ENCODE data around the gene MCM8. TPM values are rescaled to one million over a fixed set of nuclear protein-coding genes. Genes with fewer than 3 reads are reported as not detected.
A peak's percentile ranks its signal among the peaks of the same experiment; 100 is the strongest.

Gene MCM8
- total RNA-seq, 2 experiments from 2014 or later: 46.6 to 47.8 TPM

GRCh38 chr20:6014957-6015356 is 64.5 kb downstream of the MCM8 start:
- DNase-seq: no peak
- peaks cover 38% of the 10 kb centered on the region for H3K4me1 Mint-ChIP-seq (ENCODE audit: low read depth)
- no peaks in the 10 kb centered on the region for H3K9me3 Mint-ChIP-seq
- H3K36me3 Mint-ChIP-seq (ENCODE audit: low read depth): peaks cover 62% of the 10 kb centered on the region
- no peaks in the 10 kb centered on the region for H3K27me3 Mint-ChIP-seq
- no peak for ATAC-seq
- no peak overlapping the region for H3K27ac Mint-ChIP-seq
- TF ChIP-seq CTCF (IDR thresholded peaks at IDR 0.05): no peak
- ChIA-PET POLR2A (no interaction called here), CTCF (interaction anchor here (1.0 to 1.4 kb wide), 4 partner anchors 9 to 21 kb away, joined by 3 to 5 read pairs (median 3); no protein-coding TSS in a partner anchor)
- intact Hi-C loops (cut with micrococcal nuclease): no loop called here
- no peak overlapping the region for H3K4me3 Mint-ChIP-seq

- CTCF ChIA-PET: no interaction called here
- Mint-ChIP-seq H3K4me1 (ENCODE audit: low read depth) (peaks cover 39% of the 10 kb centered on the region), H3K36me3 (ENCODE audit: low read depth) (peaks cover 52% of the 10 kb centered on the region), H3K27me3 (no peaks in the 10 kb centered on the region), H3K4me3 (no peak overlapping the region), H3K27ac (no peak overlapping the region), H3K9me3 (no peaks in the 10 kb centered on the region)
- no peak for DNase-seq
- TF ChIP-seq CTCF (IDR thresholded peaks at IDR 0.05): no peak
- ATAC-seq: no peak
- intact Hi-C loops (cut with micrococcal nuclease): no loop called here
- POLR2A ChIA-PET: no interaction called here
Measured at GRCh38 chr20:6017467-6017866, 67.0 kb downstream of the MCM8 start.

- TF ChIP-seq CTCF (IDR thresholded peaks at IDR 0.05): no peak
- DNase-seq (no peak), ATAC-seq (no peak)
- Mint-ChIP-seq H3K9me3 (no peaks in the 10 kb centered on the region), H3K27me3 (no peaks in the 10 kb centered on the region), H3K36me3 (ENCODE audit: low read depth) (peaks cover 53% of the 10 kb centered on the region), H3K27ac (no peak overlapping the region), H3K4me3 (no peak overlapping the region), H3K4me1 (ENCODE audit: low read depth) (peaks cover 41% of the 10 kb centered on the region)
- intact Hi-C loops (cut with micrococcal nuclease): no loop called here
- CTCF ChIA-PET: no interaction called here
- POLR2A ChIA-PET: no interaction called here
Measured at GRCh38 chr20:6017880-6018279, 67.4 kb downstream of the MCM8 start.

- no peak for TF ChIP-seq CTCF (IDR thresholded peaks at IDR 0.05)
- Mint-ChIP-seq H3K9me3 (no peaks in the 10 kb centered on the region), H3K4me3 (no peak overlapping the region), H3K27me3 (no peaks in the 10 kb centered on the region), H3K36me3 (ENCODE audit: low read depth) (peaks cover 60% of the 10 kb centered on the region), H3K4me1 (ENCODE audit: low read depth) (peaks cover 38% of the 10 kb centered on the region), H3K27ac (no peak overlapping the region)
- ChIA-PET POLR2A (no interaction called here), CTCF (interaction anchor here (1.6 kb wide), 1 partner anchor 9 kb away, joined by 5 read pairs; no protein-coding TSS in a partner anchor)
- intact Hi-C loops (cut with micrococcal nuclease): no loop called here
- DNase-seq: no peak
- no peak for ATAC-seq
Measured at GRCh38 chr20:6024768-6025167, 74.3 kb downstream of the MCM8 start.

- no peak for TF ChIP-seq CTCF (IDR thresholded peaks at IDR 0.05)
- H3K4me3 Mint-ChIP-seq: no peak overlapping the region
- no peaks in the 10 kb centered on the region for H3K27me3 Mint-ChIP-seq
- H3K27ac Mint-ChIP-seq: peak overlapping the region; percentile 17
- no peaks in the 10 kb centered on the region for H3K9me3 Mint-ChIP-seq
- POLR2A ChIA-PET: interaction anchor here (0.6 kb wide), 1 partner anchor 908 kb away, joined by 3 read pairs; no protein-coding TSS in a partner anchor
- peaks cover 40% of the 10 kb centered on the region for H3K4me1 Mint-ChIP-seq (ENCODE audit: low read depth)
- intact Hi-C loops (cut with micrococcal nuclease): no loop called here
- H3K36me3 Mint-ChIP-seq (ENCODE audit: low read depth): peaks cover 54% of the 10 kb centered on the region
- ATAC-seq (peak; percentile 53), DNase-seq (peak; percentile 37)
- CTCF ChIA-PET: no interaction called here
Measured at GRCh38 chr20:6026051-6026450, 75.6 kb downstream of the MCM8 start.
